Neural crest cell (in vitro differentiated cells): ENCODE data around the gene WDFY4. TPM values are rescaled to one million over a fixed set of nuclear protein-coding genes. Genes with fewer than 3 reads are reported as not detected.
A peak's percentile ranks its signal among the peaks of the same experiment; 100 is the strongest.

Experiments used
- DNase-seq: peaks from one replicate; pipeline ENCODE4 v3.0.0; 2021; ENCODE audit warnings: low read depth, mixed read lengths, low spot score
- H3K27ac Mint-ChIP-seq: one replicate; pipeline ENCODE4 v1.8.0; 2021; ENCODE audit warnings: mild to moderate bottlenecking, mixed read lengths; ENCODE audit not compliant: unreplicated experiment
- H3K27me3 Mint-ChIP-seq: 2 replicates; pipeline ENCODE4 v1.8.0; 2021; ENCODE audit warnings: low read depth, mild to moderate bottlenecking, mixed read lengths
- H3K36me3 Mint-ChIP-seq: 2 replicates; pipeline ENCODE4 v1.8.0; 2021; ENCODE audit warnings: low read depth, mild to moderate bottlenecking, mixed read lengths
- H3K4me1 Mint-ChIP-seq: 2 replicates; pipeline ENCODE4 v1.8.0; 2021; ENCODE audit warnings: mixed read lengths
- H3K4me3 Mint-ChIP-seq: one replicate; pipeline ENCODE4 v1.8.0; 2021; ENCODE audit warnings: mild to moderate bottlenecking, mixed read lengths
- H3K9me3 Mint-ChIP-seq: 2 replicates; pipeline ENCODE4 v1.8.0; 2021; ENCODE audit warnings: mixed read lengths
- CTCF ChIP-seq: fragments of 200-600 bp; sonication (generic); conservative IDR thresholded peaks from 2 replicates; pipeline ENCODE4 v1.5.0; 2021; ENCODE audit warnings: antibody characterized with exemption, mild to moderate bottlenecking
- total RNA-seq: library from RNA; stranded (reverse); gene quantifications from 2 replicates; pipeline ENCODE4 v1.2.1, GENCODE V29; 2021

WDFY4 gene
- total RNA-seq, 1 donor from 2014 or later, result not detected

- no peak for TF ChIP-seq CTCF
- H3K27ac Mint-ChIP-seq, result peak overlapping the region; percentile 86
- H3K4me3 Mint-ChIP-seq, result no peak overlapping the region
- H3K27me3 Mint-ChIP-seq, result no peaks in the 10 kb centered on the region
- H3K36me3 Mint-ChIP-seq, result no peaks in the 10 kb centered on the region
- no peaks in the 10 kb centered on the region for H3K9me3 Mint-ChIP-seq
- H3K4me1 Mint-ChIP-seq, result peaks cover 11% of the 10 kb centered on the region
- DNase-seq, result no peak
These were observed 331.0 kb downstream of the WDFY4 start for GRCh38 chr10:49015700-49016099.

GRCh38 chr10:49021685-49022084 lies 337.0 kb downstream of the WDFY4 start:
- no peak overlapping the region for H3K27ac Mint-ChIP-seq
- DNase-seq, result no peak
- H3K4me1 Mint-ChIP-seq, result peaks cover 4% of the 10 kb centered on the region
- TF ChIP-seq CTCF, result no peak
- H3K9me3 Mint-ChIP-seq, result no peaks in the 10 kb centered on the region
- H3K4me3 Mint-ChIP-seq, result no peak overlapping the region
- H3K27me3 Mint-ChIP-seq, result no peaks in the 10 kb centered on the region
- no peaks in the 10 kb centered on the region for H3K36me3 Mint-ChIP-seq

- no peaks in the 10 kb centered on the region for H3K27me3 Mint-ChIP-seq
- no peaks in the 10 kb centered on the region for H3K36me3 Mint-ChIP-seq
- H3K9me3 Mint-ChIP-seq, result no peaks in the 10 kb centered on the region
- H3K4me3 Mint-ChIP-seq, result no peak overlapping the region
- H3K27ac Mint-ChIP-seq, result no peak overlapping the region
- H3K4me1 Mint-ChIP-seq, result peaks cover 4% of the 10 kb centered on the region
- no peak for TF ChIP-seq CTCF
- no peak for DNase-seq
These were observed 338.4 kb downstream of the WDFY4 start for GRCh38 chr10:49023071-49023470.

- Mint-ChIP-seq H3K4me1 (peaks cover 4% of the 10 kb centered on the region), H3K27ac (no peak overlapping the region), H3K4me3 (no peak overlapping the region), H3K9me3 (no peaks in the 10 kb centered on the region), H3K36me3 (no peaks in the 10 kb centered on the region), H3K27me3 (no peaks in the 10 kb centered on the region)
- DNase-seq, result no peak
- TF ChIP-seq CTCF, result no peak
These were observed 339.1 kb downstream of the WDFY4 start for GRCh38 chr10:49023752-49024151.

GRCh38 chr10:49024484-49024883 lies 339.8 kb downstream of the WDFY4 start:
- no peak overlapping the region for H3K27ac Mint-ChIP-seq
- no peaks in the 10 kb centered on the region for H3K9me3 Mint-ChIP-seq

More at GRCh38 chr10:49024484-49024883, 339.8 kb downstream of the WDFY4 start:
- no peak for DNase-seq
- Mint-ChIP-seq H3K4me1 (peaks cover 4% of the 10 kb centered on the region), H3K27me3 (no peaks in the 10 kb centered on the region), H3K36me3 (no peaks in the 10 kb centered on the region), H3K4me3 (no peak overlapping the region)
- TF ChIP-seq CTCF, result no peak
